ENCODE measurements around the gene SCCPDH. TPM values are rescaled to one million over a fixed set of nuclear protein-coding genes. Genes with fewer than 3 reads are reported as not detected.
"Not testable (repeated sequence)": the region's sequence is repeated elsewhere in the genome, so short reads cannot be mapped to it uniquely, and the experiment has no call there.

Gene SCCPDH
- total RNA-seq, 1 donor, result 37.7 TPM

DNA sequence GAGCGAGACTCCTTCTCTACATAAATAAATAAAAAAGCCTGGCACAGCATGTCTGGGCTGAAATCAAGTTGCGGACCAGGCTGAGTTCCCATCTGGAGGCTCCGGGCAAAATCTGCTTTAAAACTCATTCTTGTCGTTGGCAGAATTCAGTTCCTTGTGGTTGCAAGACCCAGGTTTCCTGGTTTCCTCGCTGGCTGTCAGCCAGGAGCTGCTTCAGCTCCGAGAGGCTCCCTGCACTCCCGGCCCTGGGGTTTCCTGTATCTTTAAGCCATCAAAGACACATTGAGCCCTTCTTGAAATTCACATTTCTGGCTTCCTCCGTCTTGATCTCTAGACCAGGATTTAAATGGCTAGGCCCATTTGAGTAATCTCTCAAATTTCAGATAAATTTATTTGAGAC lies 20.6 kb upstream of the SCCPDH start:
- peak in 2 of 3 donors; percentile 48 to 57 for DNase-seq (ENCODE audit: low read depth in 2 of 3, low spot score in 2 of 3)

DNA sequence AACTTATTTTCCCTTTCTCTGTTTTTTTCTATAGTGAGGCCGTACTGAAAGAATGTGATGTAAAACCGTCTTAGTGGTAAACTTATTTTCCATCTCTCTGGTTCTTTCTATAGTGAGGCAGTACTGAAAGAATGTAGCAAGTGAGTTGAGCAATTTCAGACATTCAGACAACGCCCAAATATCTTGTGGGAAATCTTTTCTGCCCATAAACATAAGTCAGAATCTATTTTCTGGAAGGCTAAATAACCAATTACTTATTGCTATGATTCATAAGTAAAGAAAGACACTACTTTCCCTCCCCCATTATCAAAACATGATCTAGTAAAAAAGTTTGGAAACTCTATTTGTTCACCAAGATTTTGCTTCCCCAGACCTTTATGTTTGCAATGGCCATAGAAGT lies 18.8 kb upstream of the SCCPDH start:
- no peak for DNase-seq (ENCODE audit: low read depth in 2 of 3, low spot score in 2 of 3)

DNA sequence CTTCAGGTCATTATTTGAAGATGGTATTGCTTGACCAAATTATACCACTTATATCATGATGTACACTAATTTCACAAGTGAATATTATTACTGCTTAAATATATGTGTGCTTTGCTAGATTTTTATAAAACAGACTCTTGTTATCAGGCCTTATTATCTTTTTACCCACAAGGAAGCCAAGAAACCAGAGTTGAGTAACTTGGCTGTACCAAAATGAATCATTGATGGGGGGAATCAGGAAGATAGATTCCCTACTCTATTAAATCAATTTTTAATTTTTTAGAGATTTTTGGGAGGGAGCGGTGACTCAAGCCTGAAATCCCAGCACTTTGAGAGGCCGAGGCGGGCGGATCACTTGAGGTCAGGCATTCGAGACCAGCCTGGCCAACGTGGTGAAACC lies 16.0 kb upstream of the SCCPDH start:
- no peak for DNase-seq (ENCODE audit: low read depth in 2 of 3, low spot score in 2 of 3)

DNA sequence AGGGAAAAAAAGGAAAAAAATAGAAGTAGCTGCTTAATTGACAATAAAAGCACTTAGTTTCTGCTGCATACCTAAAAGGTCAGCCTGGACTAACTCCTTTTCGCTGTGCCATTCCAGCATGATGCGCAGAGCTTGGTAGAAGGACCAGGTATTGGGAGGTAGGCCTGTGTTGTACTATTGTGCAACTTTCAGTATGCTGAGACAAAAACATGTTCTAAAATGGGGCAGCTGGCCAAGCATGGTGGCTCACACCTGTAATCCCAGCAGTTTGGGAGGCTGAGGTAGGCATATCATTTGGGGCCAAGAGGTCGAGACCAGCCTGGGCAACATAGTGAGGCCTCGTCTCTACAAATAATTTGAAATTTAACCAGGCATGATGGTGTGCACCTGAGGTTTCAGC lies 15.0 kb upstream of the SCCPDH start:
- DNase-seq (ENCODE audit: low read depth in 2 of 3, low spot score in 2 of 3), result no peak

DNA sequence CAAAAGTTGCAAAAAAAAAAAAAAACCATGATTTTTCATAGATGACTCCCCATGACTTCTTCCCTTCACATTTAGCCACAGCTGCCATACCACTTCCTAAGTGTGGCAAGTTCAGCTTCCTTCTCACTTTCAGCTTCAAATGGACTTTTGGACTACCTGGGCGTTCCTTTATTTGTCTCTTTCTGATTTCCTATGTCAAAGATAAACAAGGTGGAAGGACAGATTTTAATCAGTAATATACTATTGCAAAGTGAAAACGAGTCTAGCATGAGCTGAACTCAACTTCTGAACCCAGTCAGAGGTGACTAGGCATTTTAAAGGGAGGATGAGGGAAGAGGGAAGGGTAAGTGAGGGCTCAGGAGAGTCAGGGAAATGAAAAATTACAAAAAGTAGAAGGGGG lies 14.4 kb upstream of the SCCPDH start:
- peak in 2 of 3 donors; percentile 33 to 68 for DNase-seq (ENCODE audit: low read depth in 2 of 3, low spot score in 2 of 3)

DNA sequence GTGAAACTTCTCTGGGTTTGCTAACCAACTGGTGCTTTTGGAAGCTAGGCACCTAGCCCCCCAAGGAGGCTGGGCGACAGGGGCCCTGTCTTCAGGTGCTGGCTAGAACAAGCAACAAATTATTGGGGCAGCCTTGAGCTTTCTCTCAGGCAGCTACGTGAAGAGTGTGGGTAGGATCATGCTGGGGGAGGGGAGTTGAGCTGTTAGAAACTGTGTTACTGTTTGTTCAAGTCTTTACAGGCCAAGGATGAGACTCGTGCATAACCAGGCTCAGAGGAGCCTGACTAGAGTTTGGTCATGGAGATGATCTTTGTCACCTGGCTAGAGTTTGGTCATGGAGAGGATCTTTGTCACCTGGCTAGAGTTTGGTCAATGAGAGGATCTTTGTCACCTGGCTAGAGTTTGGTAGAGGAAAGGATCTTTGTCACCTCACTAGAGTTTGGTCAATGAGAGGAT lies 12.6 kb upstream of the SCCPDH start:
- no peak for DNase-seq (ENCODE audit: low read depth in 2 of 3, low spot score in 2 of 3)

DNA sequence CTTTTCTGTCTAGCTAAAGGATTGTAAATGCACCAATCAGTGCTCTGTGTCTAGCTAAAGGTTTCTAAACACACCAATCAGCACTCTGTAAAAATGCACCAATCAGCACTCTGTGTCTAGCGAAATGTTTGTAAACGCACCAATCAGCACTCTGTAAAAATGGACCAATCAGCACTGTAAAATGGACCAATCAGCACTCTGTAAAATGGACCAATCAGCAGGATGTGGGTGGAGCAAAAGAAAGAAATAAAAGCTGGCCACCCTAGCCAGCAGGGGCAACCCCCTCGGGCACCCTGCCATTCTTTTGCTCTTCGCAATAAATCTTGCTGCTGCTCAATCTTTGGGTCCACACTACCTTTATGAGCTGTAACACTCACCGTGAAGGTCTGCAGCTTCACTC lies 11.8 kb upstream of the SCCPDH start:
- not testable (repeated sequence) for DNase-seq (ENCODE audit: low read depth in 2 of 3, low spot score in 2 of 3)

DNA sequence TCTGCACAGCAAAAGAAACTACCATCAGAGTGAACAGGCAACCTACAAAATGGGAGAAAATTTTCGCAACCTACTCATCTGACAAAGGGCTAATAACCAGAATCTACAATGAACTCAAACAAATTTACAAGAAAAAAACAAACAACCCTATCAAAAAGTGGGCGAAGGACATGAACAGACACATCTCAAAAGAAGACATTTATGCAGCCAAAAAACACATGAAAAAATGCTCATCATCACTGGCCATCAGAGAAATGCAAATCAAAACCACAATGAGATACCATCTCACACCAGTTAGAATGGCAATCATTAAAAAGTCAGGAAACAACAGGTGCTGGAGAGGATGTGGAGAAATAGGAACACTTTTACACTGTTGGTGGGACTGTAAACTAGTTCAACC lies 4.8 kb upstream of the SCCPDH start:
- not testable (repeated sequence) for DNase-seq (ENCODE audit: low read depth in 2 of 3, low spot score in 2 of 3)

DNA sequence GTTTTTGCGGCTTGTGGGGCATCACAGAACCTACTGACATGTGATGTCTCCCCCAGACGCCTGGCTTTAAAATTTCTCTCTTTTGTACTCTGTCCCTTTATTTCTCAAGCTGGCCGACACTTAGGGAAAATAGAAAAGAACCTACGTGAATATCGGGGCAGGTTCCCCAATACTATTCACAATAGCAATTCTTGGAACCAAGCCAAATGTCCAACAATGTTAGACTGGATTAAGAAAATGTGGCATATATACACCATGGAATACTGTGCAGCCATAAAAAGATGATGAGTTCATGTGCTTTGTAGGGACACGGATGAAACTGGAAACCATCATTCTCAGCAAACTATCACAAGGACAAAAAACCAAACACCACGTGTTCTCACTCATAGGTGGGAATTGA lies 3.4 kb upstream of the SCCPDH start:
- DNase-seq (ENCODE audit: low read depth in 2 of 3, low spot score in 2 of 3), result not testable (repeated sequence)

DNA sequence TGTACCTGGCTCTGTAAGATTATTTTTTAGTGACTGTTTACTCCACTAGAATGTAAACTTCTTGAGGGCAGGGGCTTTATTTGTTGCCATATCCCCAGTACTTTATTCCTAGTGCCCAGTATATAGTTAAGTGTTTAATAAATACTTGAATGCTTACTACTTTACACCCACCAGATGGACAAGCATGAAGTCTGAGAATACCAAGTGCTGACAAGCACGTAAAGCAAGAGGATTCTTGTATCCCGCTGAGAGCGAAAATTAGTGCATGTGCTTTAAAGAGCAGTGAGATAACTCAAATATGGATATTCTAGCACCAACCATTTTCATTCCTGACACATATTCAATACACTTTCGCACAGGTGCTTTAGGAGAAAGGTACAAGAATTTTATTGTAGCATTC lies 1.5 kb upstream of the SCCPDH start:
- DNase-seq (ENCODE audit: low read depth in 2 of 3, low spot score in 2 of 3), result no peak

DNA sequence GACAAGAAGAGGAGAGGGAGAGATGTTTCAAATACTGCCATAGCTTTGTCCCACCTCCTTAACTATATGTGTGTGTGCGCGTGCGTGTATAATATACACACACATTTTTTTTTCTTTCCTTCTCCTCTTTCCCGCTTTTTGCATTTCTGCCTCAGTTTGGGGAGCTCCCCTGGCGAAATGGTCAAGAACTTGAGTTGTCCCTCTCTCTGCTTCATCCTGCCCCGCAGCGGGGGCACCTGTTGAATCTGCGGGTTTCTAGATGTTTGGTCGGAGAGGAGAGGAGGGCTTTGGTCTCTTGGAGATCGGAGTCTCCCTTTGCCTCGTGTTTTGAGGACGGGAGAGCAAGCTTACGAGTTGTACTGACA lies 504 bp downstream of the SCCPDH start:
- peak in 2 of 3 donors; percentile 24 to 47 for DNase-seq (ENCODE audit: low read depth in 2 of 3, low spot score in 2 of 3)

DNA sequence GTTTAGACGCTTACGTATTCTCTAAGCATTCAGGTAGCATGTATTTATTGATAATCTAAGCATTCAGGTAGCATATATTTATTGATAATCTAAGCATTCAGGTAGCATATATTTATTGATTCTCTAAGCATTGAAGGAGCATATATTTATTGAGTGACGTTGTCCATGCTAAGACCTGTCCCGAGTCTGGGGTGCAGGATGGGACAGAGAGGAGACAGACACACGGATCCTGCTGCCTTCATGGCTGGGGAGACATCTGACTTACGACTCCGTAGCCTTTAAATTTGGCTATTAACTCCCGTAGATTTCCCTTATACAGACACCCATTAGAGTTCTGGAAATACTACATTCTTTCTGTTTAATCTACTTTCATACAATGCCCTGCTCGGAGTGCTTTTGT lies 982 bp downstream of the SCCPDH start:
- no peak for DNase-seq (ENCODE audit: low read depth in 2 of 3, low spot score in 2 of 3)

DNA sequence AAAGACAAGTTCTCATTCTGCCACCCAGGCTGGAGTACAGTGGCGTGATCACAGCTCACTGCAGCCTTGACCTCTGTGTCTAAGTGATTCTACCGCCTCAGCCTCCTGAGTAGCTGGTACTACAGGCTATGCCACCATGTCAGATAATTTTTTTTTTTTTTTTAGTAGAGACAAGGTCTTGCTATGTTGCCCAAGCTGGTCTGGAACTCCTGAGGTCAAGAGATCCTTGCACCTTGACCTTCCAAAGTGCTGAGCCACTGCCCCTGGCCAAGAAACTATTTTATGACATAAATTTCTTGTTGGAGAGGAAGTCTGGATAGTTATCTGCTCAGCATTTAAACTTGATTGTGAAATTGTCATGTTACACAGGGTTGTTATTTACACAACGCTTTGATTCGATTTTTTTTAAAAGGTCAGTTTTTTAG lies 2.1 kb downstream of the SCCPDH start:
- no peak for DNase-seq (ENCODE audit: low read depth in 2 of 3, low spot score in 2 of 3)

DNA sequence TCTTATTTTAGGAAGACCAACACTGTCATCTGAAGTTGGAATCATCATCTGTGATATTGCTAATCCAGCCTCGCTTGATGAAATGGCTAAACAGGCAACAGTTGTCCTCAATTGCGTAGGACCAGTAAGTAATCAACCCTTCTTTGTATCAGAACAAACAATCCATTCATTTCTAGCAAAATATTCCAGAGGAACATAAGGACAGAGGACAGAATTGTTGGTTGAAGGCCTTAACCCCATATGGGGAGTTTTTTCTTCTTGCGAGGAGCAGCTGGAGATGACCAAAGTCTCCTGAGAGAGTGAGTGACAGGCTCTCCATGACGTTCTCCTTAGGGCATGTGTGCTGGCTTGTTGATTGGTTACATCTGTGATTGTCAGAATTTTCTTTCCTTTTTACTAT lies 2.7 kb downstream of the SCCPDH start:
- DNase-seq (ENCODE audit: low read depth in 2 of 3, low spot score in 2 of 3), result no peak

DNA sequence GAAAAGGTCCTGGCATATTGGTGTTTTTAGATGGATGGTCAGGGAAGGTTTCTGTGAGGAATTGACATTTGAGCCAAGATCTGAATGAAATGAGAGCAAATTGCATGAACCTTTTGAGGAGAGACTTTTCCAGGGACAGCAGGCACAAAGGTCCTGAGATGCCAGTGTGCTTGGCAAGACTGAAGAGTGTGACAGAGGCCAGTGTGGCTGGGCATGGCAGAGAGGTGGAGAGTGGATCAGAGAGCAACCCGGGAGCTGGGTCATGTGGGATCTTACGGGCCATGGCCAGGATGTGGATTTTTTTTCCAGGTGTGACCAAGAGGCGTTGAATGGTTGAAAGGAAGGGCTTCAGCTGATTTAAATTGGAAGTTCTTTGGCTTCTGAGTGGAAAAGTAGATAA lies 3.4 kb downstream of the SCCPDH start:
- no peak for DNase-seq (ENCODE audit: low read depth in 2 of 3, low spot score in 2 of 3)

DNA sequence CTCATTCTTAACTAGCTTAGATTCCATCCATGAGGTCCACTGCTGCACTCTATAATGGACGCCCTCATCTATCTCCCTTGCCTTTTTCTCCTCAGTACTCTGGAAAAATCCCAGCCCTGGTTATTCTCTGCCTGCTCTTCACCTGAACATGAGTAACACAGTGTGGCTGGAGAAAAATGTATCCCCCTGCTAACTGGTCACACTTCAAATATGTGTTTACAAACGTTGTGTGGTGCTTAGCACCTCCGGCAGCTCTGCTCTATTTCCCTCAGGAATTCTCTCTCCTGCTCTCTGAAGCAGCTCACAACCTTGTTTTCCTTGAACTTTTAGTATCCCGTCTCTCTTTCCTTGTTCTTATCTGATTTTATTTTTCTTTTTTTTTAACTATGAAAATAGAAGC lies 4.1 kb downstream of the SCCPDH start:
- no peak for DNase-seq (ENCODE audit: low read depth in 2 of 3, low spot score in 2 of 3)

DNA sequence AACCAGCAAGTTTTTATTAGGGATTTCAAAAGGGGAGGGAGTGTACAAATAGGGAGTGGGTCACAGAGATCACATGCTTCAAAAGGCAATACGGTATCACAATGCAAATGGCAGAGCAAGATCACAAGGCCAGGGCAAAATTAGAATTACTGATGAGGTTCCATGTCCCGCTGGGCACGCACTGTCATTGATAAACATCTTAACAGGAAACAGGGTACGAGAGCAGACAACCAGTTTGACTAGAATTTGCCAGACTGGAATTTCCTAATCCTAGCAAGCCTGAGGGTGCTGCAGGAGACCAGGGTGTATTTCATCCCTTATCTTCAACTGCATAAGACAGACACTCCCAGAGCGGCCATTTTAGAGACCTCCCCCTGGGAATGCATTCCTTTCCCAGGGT lies 4.8 kb downstream of the SCCPDH start:
- DNase-seq (ENCODE audit: low read depth in 2 of 3, low spot score in 2 of 3), result not testable (repeated sequence)

DNA sequence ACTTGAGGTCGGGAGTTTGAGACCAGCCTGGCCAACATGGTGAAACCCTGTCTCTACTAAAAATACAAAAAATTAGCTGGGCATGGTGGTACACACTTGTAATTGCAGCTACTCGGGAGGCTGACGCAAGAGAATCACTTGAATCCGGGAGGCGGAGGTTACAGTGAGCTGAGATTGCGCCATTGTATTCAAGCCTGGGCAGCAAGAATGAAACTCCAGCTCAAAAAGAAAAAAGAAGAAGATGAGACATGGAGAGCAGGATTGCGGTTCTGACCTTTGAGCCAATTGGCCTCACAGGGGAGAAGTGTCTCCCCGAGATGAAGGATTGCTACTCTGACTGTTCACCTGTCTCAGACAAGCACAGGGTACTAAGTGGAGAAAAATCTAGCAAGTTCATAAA lies 6.6 kb downstream of the SCCPDH start:
- DNase-seq (ENCODE audit: low read depth in 2 of 3, low spot score in 2 of 3), result no peak

DNA sequence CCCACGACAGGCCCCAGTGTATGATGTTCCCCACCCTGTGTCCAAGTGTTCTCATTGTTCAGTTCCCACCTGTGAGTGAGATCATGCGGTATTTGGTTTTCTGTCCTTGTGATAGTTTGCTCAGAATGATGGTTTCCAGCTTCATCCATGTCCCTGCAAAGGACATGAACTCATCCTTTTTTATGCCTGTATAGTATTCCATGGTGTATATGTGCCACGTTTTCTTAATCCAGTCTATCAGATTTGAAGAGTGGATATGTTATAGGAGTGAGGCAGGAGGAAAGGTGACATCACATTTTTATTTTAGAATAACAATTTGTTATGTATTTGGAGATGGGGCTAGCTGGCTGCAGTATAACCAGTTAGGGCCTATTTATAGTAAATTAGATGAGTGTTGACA lies 7.7 kb downstream of the SCCPDH start:
- DNase-seq (ENCODE audit: low read depth in 2 of 3, low spot score in 2 of 3), result not testable (repeated sequence)

DNA sequence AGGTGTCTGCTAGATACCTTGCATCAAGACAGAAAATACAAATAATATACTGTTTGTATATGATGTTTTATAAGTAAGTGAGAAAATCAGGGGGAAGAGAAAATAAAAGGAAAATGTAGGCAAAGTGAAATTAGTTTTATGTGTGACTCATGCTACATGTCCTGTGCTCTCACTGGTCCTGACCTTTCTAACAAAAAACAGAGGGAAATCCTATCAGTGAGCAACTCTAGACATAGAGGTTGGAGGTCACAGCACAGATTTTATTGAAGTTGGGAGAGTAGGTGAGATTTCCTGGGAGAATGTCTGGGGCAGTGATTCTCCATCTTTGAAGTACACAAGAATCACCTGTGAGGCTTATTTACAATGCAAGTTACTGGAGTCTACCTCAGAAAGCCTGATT lies 9.5 kb downstream of the SCCPDH start:
- DNase-seq (ENCODE audit: low read depth in 2 of 3, low spot score in 2 of 3), result no peak

DNA sequence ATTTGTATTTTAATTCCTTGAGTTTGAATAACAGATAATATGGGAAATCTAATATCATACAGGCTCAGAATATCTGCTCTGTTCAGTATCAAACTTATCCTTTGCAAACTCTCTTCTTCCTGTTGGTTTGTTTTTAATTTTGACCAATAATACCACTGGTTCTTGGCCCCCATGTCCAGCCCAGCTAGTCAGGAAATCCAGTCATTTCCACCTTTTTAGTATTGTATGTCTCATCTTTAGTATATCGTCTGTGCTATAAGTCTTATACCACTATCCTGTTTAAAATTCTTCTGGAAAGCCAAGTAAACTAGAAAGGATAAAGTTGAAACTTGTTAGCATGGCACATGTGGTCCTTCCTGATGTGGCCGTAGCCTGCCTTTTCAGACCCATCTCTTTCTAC lies 10.7 kb downstream of the SCCPDH start:
- no peak for DNase-seq (ENCODE audit: low read depth in 2 of 3, low spot score in 2 of 3)

DNA sequence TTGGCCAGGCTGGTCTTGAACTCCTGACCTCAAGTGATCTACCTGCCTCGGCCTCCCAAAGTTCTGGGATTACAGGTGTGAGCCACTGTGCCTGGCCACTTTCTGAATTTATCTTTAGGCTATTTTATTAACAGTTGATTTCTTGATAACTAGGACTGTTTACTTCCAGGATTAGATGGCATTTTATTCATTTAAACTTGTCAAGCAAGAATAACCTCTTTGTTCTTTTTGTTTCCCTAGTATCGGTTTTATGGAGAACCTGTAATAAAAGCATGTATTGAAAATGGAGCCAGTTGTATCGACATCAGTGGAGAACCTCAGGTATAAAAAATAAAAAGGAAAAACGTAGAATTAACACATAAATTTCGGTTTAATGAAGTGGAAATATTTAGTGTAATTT lies 11.5 kb downstream of the SCCPDH start:
- no peak for DNase-seq (ENCODE audit: low read depth in 2 of 3, low spot score in 2 of 3)

DNA sequence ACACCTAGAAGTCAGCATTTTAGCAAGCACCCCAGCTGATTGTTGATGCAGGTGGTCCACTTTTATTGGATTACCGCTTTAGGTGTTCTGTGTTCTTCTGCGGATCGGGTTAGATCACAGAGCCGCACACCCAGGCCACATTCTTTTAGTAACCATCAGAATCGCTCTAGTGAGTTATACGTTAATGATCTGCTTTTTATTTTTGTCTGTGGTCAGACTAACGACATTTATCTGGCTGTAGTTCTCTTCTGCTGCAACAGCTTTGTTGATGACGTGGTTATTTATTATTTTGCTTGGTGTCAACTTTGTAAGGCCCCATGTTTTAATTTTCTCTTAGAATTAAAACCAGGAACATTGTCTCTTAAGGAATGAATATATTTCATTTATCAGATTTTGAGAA lies 18.2 kb downstream of the SCCPDH start:
- no peak for DNase-seq (ENCODE audit: low read depth in 2 of 3, low spot score in 2 of 3)

DNA sequence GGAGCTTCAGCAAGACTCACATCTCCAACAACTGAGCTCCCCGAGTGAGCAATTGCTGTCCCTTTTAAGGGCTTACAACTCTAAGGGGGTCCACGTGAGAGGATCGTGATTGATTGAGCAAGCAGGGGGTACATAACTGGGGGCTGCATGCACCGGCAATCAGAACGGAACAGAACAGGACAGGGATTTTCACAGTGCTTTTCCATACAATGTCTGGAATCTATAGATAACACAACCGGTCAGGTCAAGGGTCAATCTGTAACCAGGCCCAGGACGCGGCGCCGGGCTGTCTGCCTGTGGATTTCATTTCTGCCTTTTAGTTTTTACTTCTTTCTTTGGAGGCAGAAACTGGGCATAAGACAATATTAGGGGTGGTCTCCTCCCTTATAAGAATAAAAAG lies 21.9 kb downstream of the SCCPDH start:
- DNase-seq (ENCODE audit: low read depth in 2 of 3, low spot score in 2 of 3), result not testable (repeated sequence)
